Tibial nerve (tissue), 4 donors: ENCODE measurements around the gene S100G. TPM values are rescaled to one million over a fixed set of nuclear protein-coding genes. Genes with fewer than 3 reads are reported as not detected.

Source experiments
- DNase-seq, 2 donors: peaks; one replicate each; pipeline ENCODE4 v3.0.0-alpha.2; 2019; ENCODE audit warnings: low spot score in 2 of 2
- H3K27ac ChIP-seq, 4 donors: fragments of 200-600 bp; sonication (generic) in 3 of 4; one replicate each; pipeline ENCODE4 v1.5.1; 2017 to 2019; ENCODE audit warnings: mild to moderate bottlenecking in 1 of 4
- H3K27me3 ChIP-seq, 2 donors: fragments of 200-600 bp; sonication (generic) in 1 of 2; one replicate each; pipeline versions ENCODE4 v1.5.1 to v1.6.0; 2017 to 2019
- H3K36me3 ChIP-seq, 3 donors: fragments of 200-600 bp; sonication (generic); one replicate each; pipeline ENCODE4 v1.5.1; 2018 to 2019
- H3K4me1 ChIP-seq, 4 donors: fragments of 200-600 bp; sonication (generic) in 3 of 4; one replicate each; pipeline ENCODE4 v1.5.1; 2017 to 2019
- H3K4me3 ChIP-seq, 4 donors: fragments of 200-600 bp; sonication (generic) in 3 of 4; one replicate each; pipeline ENCODE4 v1.5.1; 2017 to 2019; ENCODE audit warnings: mild to moderate bottlenecking in 1 of 4, moderate library complexity in 1 of 4
- H3K9me3 ChIP-seq, 4 donors: fragments of 200-600 bp; sonication (generic) in 3 of 4; one replicate each; pipeline ENCODE4 v1.5.1; 2017 to 2019
- CTCF ChIP-seq, 5 experiments: fragments of 200-600 bp in 3 of 5; fragments of 450-650 bp in 2 of 5; sonication (generic) in 3 of 5; IDR thresholded peaks; one replicate each; pipeline ENCODE4 v1.5.1; 2016 to 2019; ENCODE audit warnings: antibody characterized with exemption in 5 of 5, mild to moderate bottlenecking in 3 of 5, moderate library complexity in 2 of 5
- EP300 ChIP-seq, 2 donors: sonication (generic); formaldehyde crosslinking; IDR thresholded peaks; one replicate each; pipeline ENCODE4 v1.6.1; 2017; ENCODE audit warnings: antibody characterized with exemption in 2 of 2, mild to moderate bottlenecking in 1 of 2
- POLR2A ChIP-seq, 2 donors: fragments of 450-650 bp; IDR thresholded peaks; one replicate each; pipeline ENCODE4 v1.6.1; 2017; ENCODE audit warnings: antibody characterized with exemption in 2 of 2, mild to moderate bottlenecking in 2 of 2, moderate library complexity in 2 of 2
- WGBS, 2 donors: methylation state at CpG; one replicate each; pipeline ENCODE4 v1.1.5; 2018; 5-methylcytosine and 5-hydroxymethylcytosine counted together
- small RNA-seq: library from RNA; depleted of rRNA; stranded (forward); fragments of <200 nt; gene quantifications from one replicate; pipeline ENCODE3, GENCODE V24; 2016
- total RNA-seq, 4 donors: library from RNA; depleted of rRNA; stranded (reverse); fragments of >200 nt; gene quantifications; one replicate each; pipeline ENCODE4 v1.1.0, GENCODE V29; 2016

The S100G gene
- total RNA-seq, 4 donors from 2014 or later: not detected

GRCh38 chrX:16700734-16701133 lies 50.8 kb downstream of the S100G start:
- H3K27me3 ChIP-seq: peaks cover 0 to 5% of the 10 kb centered on the region in 2 donors
- WGBS, 2 donors: 51 to 61% methylated on average over 2 of the region's 2 CpGs
- no peak for DNase-seq
- H3K4me3 ChIP-seq: no peak overlapping the region
- no peaks in the 10 kb centered on the region for H3K4me1 ChIP-seq
- H3K36me3 ChIP-seq: peaks cover 0 to 14% (median 0%) of the 10 kb centered on the region in 3 donors
- no peaks in the 10 kb centered on the region for H3K9me3 ChIP-seq
- peak overlapping the region in 2 of 4 donors; percentile 11 to 18 for H3K27ac ChIP-seq
- TF ChIP-seq POLR2A (IDR thresholded peaks at IDR 0.05) (no peak), EP300 (IDR thresholded peaks at IDR 0.05) (no peak), CTCF (IDR thresholded peaks at IDR 0.05) (no peak)

- peaks cover 0 to 16% (median 0%) of the 10 kb centered on the region in 3 donors for H3K36me3 ChIP-seq
- H3K9me3 ChIP-seq: no peaks in the 10 kb centered on the region
- no peak overlapping the region for H3K27ac ChIP-seq
- no peak for DNase-seq
- no peak for TF ChIP-seq EP300 (IDR thresholded peaks at IDR 0.05)
- TF ChIP-seq CTCF (IDR thresholded peaks at IDR 0.05): no peak
- no peak for TF ChIP-seq POLR2A (IDR thresholded peaks at IDR 0.05)
- H3K4me3 ChIP-seq: no peak overlapping the region
- H3K27me3 ChIP-seq: peaks cover 0 to 9% of the 10 kb centered on the region in 2 donors
- WGBS, 2 donors: 90 to 94% methylated on average over 15 of the region's 15 CpGs
- no peaks in the 10 kb centered on the region for H3K4me1 ChIP-seq
Observed at GRCh38 chrX:16702700-16703599, 53.0 kb downstream of the S100G start.

Small RNAs within 50 kb of the gene (small RNA-seq; reads per million reads assigned to genes)
- gene MIR548AM: not detected

Other genes starting within 250 kb of the S100G start
- 10 to 100 TPM; 15.9 to 27.5 (median 18.7) TPM for gene CTPS2, start 62.5 kb downstream of the S100G start, total RNA-seq
- 10 to 100 TPM; 10.6 to 22.6 (median 16.9) TPM for gene SYAP1, start 69.5 kb downstream of the S100G start, total RNA-seq
- gene TXLNG, start 136.3 kb downstream of the S100G start, total RNA-seq: 10 to 100 TPM; 16.3 to 22.2 (median 20.0) TPM
- 10 to 100 TPM; 69.7 to 85.5 (median 79.2) TPM for gene RBBP7, start 220.2 kb downstream of the S100G start, total RNA-seq